Cardiac septum (tissue), 1 donor: ENCODE measurements around the gene TUBB3. TPM values are rescaled to one million over a fixed set of nuclear protein-coding genes. Genes with fewer than 3 reads are reported as not detected.
"Not testable (repeated sequence)": the region's sequence is repeated elsewhere in the genome, so short reads cannot be mapped to it uniquely, and the experiment has no call there.

Experiments
- DNase-seq: peaks from one replicate; pipeline ENCODE4 v3.0.0-alpha.2; 2020; ENCODE audit warnings: low spot score
- intact Hi-C: fragments of 100-400 bp; cut with DNase I; formaldehyde crosslinking; loops from one replicate; pipeline ENCODE4 v1.14.0; 2022
- long read RNA-seq: library from polyadenylated mRNA; unstranded; transcript quantifications from one replicate; pipeline ENCODE4 v2.0.0, GENCODE V29; 2021
- total RNA-seq: library from RNA; stranded (reverse); fragmentation: NEBNext Ultra II Directional; extraction: Animal tissue kit (Norgen Biotek cat#: 25700); gene quantifications from one replicate; pipeline ENCODE4 v1.2.1, GENCODE V29; 2021
- donor health status: DM: no; HTN: no; CAD: no.

TUBB3 gene
- total RNA-seq: 6.8 TPM
- long read RNA-seq, partial matches to known transcripts: 2 of 7 reads
- long read RNA-seq, other reads (novel, unspliced or antisense): 1 of 7 reads

- DNase-seq: peak; percentile 89
- intact Hi-C loops: loop anchor here (5.0 kb wide), 3 partner anchors 49 to 201 kb away; partner anchors contain the start of genes TCF25, VPS9D1 and ZNF276
Observed at GRCh38 chr16:89922884-89923639, at the start of gene TUBB3. Gene TUBB3 (plus strand): TSS chr16:89923342. CDS start chr16:89923402, 60 bp downstream.

GRCh38 chr16:89873972-89874689, 49.0 kb upstream of the TUBB3 start:
- intact Hi-C loops: loop anchor here (5.0 kb wide), 2 partner anchors 48 to 57 kb away; partner anchors contain the start of genes FANCA and TUBB3
- DNase-seq: peak; percentile 99

GRCh38 chr16:89879123-89879522, 44.0 kb upstream of the TUBB3 start:
- intact Hi-C loops, DNase-seq: not testable (repeated sequence)

GRCh38 chr16:89880477-89881367, 42.4 kb upstream of the TUBB3 start:
- intact Hi-C loops: no loop called here
- DNase-seq: no peak

GRCh38 chr16:89881368-89881730, 41.8 kb upstream of the TUBB3 start:
- no peak for DNase-seq
- intact Hi-C loops: no loop called here

- intact Hi-C loops: no loop called here
- no peak for DNase-seq
Observed at GRCh38 chr16:89883346-89884040, 39.6 kb upstream of the TUBB3 start.

- intact Hi-C loops: no loop called here
- DNase-seq: no peak
Observed at GRCh38 chr16:89884041-89884421, 39.1 kb upstream of the TUBB3 start.

GRCh38 chr16:89887243-89887642, 35.9 kb upstream of the TUBB3 start:
- DNase-seq: no peak

GRCh38 chr16:89890200-89890599, 32.9 kb upstream of the TUBB3 start:
- intact Hi-C loops: no loop called here
- no peak for DNase-seq

More at GRCh38 chr16:89887243-89887642, 35.9 kb upstream of the TUBB3 start:
- intact Hi-C loops: no loop called here

GRCh38 chr16:89890886-89891657, 32.1 kb upstream of the TUBB3 start:
- intact Hi-C loops: no loop called here
- DNase-seq: no peak

GRCh38 chr16:89892055-89892630, 31.0 kb upstream of the TUBB3 start:
- DNase-seq: no peak
- intact Hi-C loops: no loop called here

- DNase-seq: no peak
- intact Hi-C loops: no loop called here
Observed at GRCh38 chr16:89892635-89893034, 30.5 kb upstream of the TUBB3 start.

- DNase-seq: no peak
- intact Hi-C loops: no loop called here
Observed at GRCh38 chr16:89893642-89894548, 29.2 kb upstream of the TUBB3 start.

GRCh38 chr16:89895482-89896250, 27.5 kb upstream of the TUBB3 start:
- no peak for DNase-seq
- intact Hi-C loops: no loop called here

GRCh38 chr16:89897204-89897603, 25.9 kb upstream of the TUBB3 start:
- intact Hi-C loops: no loop called here
- DNase-seq: no peak

- intact Hi-C loops: no loop called here
- no peak for DNase-seq
Observed at GRCh38 chr16:89898201-89898967, 24.8 kb upstream of the TUBB3 start.
